HCT116 (cell line): Measurements from ENCODE around the gene TPPP3. TPM values are rescaled to one million over a fixed set of nuclear protein-coding genes. Genes with fewer than 3 reads are reported as not detected.

Source experiments
- ATAC-seq: fragments of 200-7000 bp; cut with Tn5 transposase; 2 replicates; pipeline ENCODE4 v1.9.1; 2020; ENCODE audit warnings: mild to moderate bottlenecking, moderate library complexity
- BruUV-seq: library from RNA; stranded (reverse); fragments of 400-500 nt; replicated peaks from 2 replicates; lab custom pipeline; 2021; lab: Mats Ljungman, UMichigan
- CTCF ChIA-PET: fragments of 300-600 bp; sonication (Branson Sonifier 250); formaldehyde crosslinking; loops from one replicate; lab custom pipeline; 2021; ENCODE audit warnings: antibody characterized with exemption; lab: Charles Lee
- POLR2A ChIA-PET: fragments of 300-600, 350-600 bp; sonication (Branson Sonifier 250); formaldehyde crosslinking; loops from one replicate; lab custom pipeline; 2021; ENCODE audit warnings: antibody characterized with exemption; lab: Charles Lee
- RAD21 ChIA-PET, 2 experiments: fragments of 300-600 bp; sonication (Branson Sonifier 250); formaldehyde crosslinking; loops; one replicate each; lab custom pipeline; 2023; ENCODE audit warnings: low total read pairs in 2 of 2; ENCODE audit not compliant: uncharacterized antibody in 2 of 2, unreplicated experiment in 2 of 2, low non-redundant PET in 1 of 2; lab: Charles Lee
- DNase-seq: peaks from one replicate; pipeline ENCODE4 v3.0.0-alpha.2; 2010; ENCODE audit warnings: low read depth, low spot score
- H2AFZ ChIP-seq: fragments of 200-600 bp; shearing (Covaris generic), sonication (generic); 2 replicates; pipeline ENCODE4 v1.6.1; 2017; ENCODE audit warnings: low read depth, mixed run types, mixed read lengths, antibody characterized with exemption, low read length; ENCODE audit not compliant: poor library complexity, severe bottlenecking
- H3K27ac ChIP-seq: 2 replicates; pipeline ENCODE4 v1.5.1; 2012; ENCODE audit warnings: low read depth, low read length
- H3K27me3 ChIP-seq: fragments of 200-600 bp; sonication (generic); 2 replicates; pipeline ENCODE4 v1.6.1; 2016; ENCODE audit warnings: mixed run types, low read length, mixed read lengths; ENCODE audit not compliant: insufficient read depth
- H3K36me3 ChIP-seq, 2 experiments: fragments of 200-500 bp in 1 of 2; fragments of 200-600 bp in 1 of 2; sonication (Bioruptor generic) in 1 of 2; sonication (generic) in 1 of 2; 2 replicates each; pipeline versions ENCODE4 v1.5.1 to v1.6.1; 2014 to 2016; ENCODE audit warnings: low read length in 2 of 2, inconsistent platforms in 1 of 2, mixed read lengths in 1 of 2, mixed run types in 1 of 2; ENCODE audit not compliant: insufficient read depth in 2 of 2, control insufficient read depth in 1 of 2
- H3K4me1 ChIP-seq, 2 experiments: fragments of 200-600 bp in 1 of 2; sonication (generic) in 1 of 2; 2 replicates each; pipeline versions ENCODE4 v1.5.1 to v1.6.1; 2012 to 2017; ENCODE audit warnings: low read length in 2 of 2, inconsistent platforms in 1 of 2, mild to moderate bottlenecking in 1 of 2, mixed read lengths in 1 of 2, mixed run types in 1 of 2, moderate library complexity in 1 of 2; ENCODE audit not compliant: insufficient read depth in 2 of 2, control insufficient read depth in 1 of 2
- H3K4me2 ChIP-seq: fragments of 200-600 bp; sonication (generic); 2 replicates; pipeline ENCODE4 v1.6.1; 2017; ENCODE audit warnings: mixed run types, low read length, mixed read lengths
- H3K4me3 ChIP-seq, 2 experiments: fragments of 200-600 bp in 1 of 2; sonication (generic) in 1 of 2; replicated peaks in 1 of 2; 2 replicates each; pipeline ENCODE4 v1.5.1; 2011 to 2016; ENCODE audit warnings: low read length in 2 of 2, control low read depth in 1 of 2, low read depth in 1 of 2, mild to moderate bottlenecking in 1 of 2, mixed read lengths in 1 of 2, mixed run types in 1 of 2
- H3K79me2 ChIP-seq: fragments of 200-600 bp; sonication (generic); 2 replicates; pipeline ENCODE4 v1.6.1; 2017; ENCODE audit warnings: mild to moderate bottlenecking, mixed run types, low read length, moderate library complexity, mixed read lengths; ENCODE audit not compliant: insufficient read depth
- H3K9ac ChIP-seq: fragments of 200-600 bp; sonication (generic); 2 replicates; pipeline ENCODE4 v1.6.1; 2016; ENCODE audit warnings: low read length, mixed read lengths
- H3K9me2 ChIP-seq: fragments of 200-600 bp; sonication (generic), shearing (Covaris generic); 2 replicates; pipeline ENCODE4 v1.6.1; 2017; ENCODE audit warnings: mixed run types, mild to moderate bottlenecking, moderate library complexity; ENCODE audit not compliant: insufficient read depth
- H3K9me3 ChIP-seq, 2 experiments: fragments of 200-500 bp in 1 of 2; fragments of 200-600 bp in 1 of 2; sonication (Bioruptor generic) in 1 of 2; sonication (generic) in 1 of 2; 2 replicates each; pipeline ENCODE4 v1.6.1; 2014 to 2017; ENCODE audit warnings: low read length in 2 of 2, mixed read lengths in 2 of 2, inconsistent platforms in 1 of 2, low read depth in 1 of 2, mild to moderate bottlenecking in 1 of 2, mixed run types in 1 of 2, moderate library complexity in 1 of 2; ENCODE audit not compliant: control insufficient read depth in 1 of 2, insufficient read depth in 1 of 2
- H4K20me1 ChIP-seq: fragments of 200-600 bp; sonication (generic), shearing (Covaris generic); 2 replicates; pipeline ENCODE4 v1.6.1; 2017; ENCODE audit warnings: mixed run types, mild to moderate bottlenecking, moderate library complexity; ENCODE audit not compliant: insufficient read depth
- CEBPB ChIP-seq: IDR thresholded peaks from 2 replicates; pipeline ENCODE4 v1.6.1; 2012; ENCODE audit warnings: low read depth
- CTCF ChIP-seq, 3 experiments: fragments of 200-600 bp in 1 of 3; sonication (generic) in 1 of 3; IDR thresholded peaks in 2 of 3; conservative IDR thresholded peaks in 1 of 3; 2 replicates each; pipeline ENCODE4 v1.5.1; 2012 to 2017; ENCODE audit warnings: low read depth in 2 of 3, low read length in 2 of 3, antibody characterized with exemption in 1 of 3, borderline replicate concordance in 1 of 3, control low read depth in 1 of 3, mild to moderate bottlenecking in 1 of 3, mixed read lengths in 1 of 3, mixed run types in 1 of 3, moderate library complexity in 1 of 3; ENCODE audit not compliant: insufficient read depth in 1 of 3
- EGR1 ChIP-seq: IDR thresholded peaks from 2 replicates; pipeline ENCODE4 v1.6.1; 2012; ENCODE audit warnings: low read depth
- ELF1 ChIP-seq: IDR thresholded peaks from 2 replicates; pipeline ENCODE4 v1.6.1; 2012; ENCODE audit warnings: low read depth, borderline replicate concordance
- EZH2phosphoT487 ChIP-seq: fragments of 200-600 bp; IDR thresholded peaks from 2 replicates; pipeline ENCODE4 v1.6.1; 2018; ENCODE audit warnings: antibody characterized with exemption, borderline replicate concordance
- FOSL1 ChIP-seq: IDR thresholded peaks from 2 replicates; pipeline ENCODE4 v1.6.1; 2012; ENCODE audit warnings: low read depth
- JUND ChIP-seq: IDR thresholded peaks from 2 replicates; pipeline ENCODE4 v1.6.1; 2012
- MAX ChIP-seq: IDR thresholded peaks from 2 replicates; pipeline ENCODE4 v1.6.1; 2012
- POLR2A ChIP-seq: IDR thresholded peaks from 2 replicates; pipeline ENCODE4 v1.7.0; 2011; ENCODE audit warnings: borderline replicate concordance; ENCODE audit not compliant: insufficient read depth, insufficient read length; ENCODE audit errors: extremely low read depth
- POLR2AphosphoS5 ChIP-seq: IDR thresholded peaks from 2 replicates; pipeline ENCODE4 v1.6.1; 2011; ENCODE audit warnings: mild to moderate bottlenecking, low read depth, low read length, moderate library complexity
- RAD21 ChIP-seq: IDR thresholded peaks from 2 replicates; pipeline ENCODE4 v1.6.1; 2012; ENCODE audit warnings: low read depth, mild to moderate bottlenecking
- SIN3A ChIP-seq: IDR thresholded peaks from 2 replicates; pipeline ENCODE4 v1.6.1; 2012; ENCODE audit warnings: low read depth
- SP1 ChIP-seq: IDR thresholded peaks from 2 replicates; pipeline ENCODE4 v1.6.1; 2012; ENCODE audit warnings: low read depth
- TCF7L2 ChIP-seq: IDR thresholded peaks from 2 replicates; pipeline ENCODE4 v1.7.0; 2011; ENCODE audit warnings: borderline replicate concordance, inconsistent platforms; ENCODE audit not compliant: insufficient read depth, insufficient read length; ENCODE audit errors: extremely low read depth
- ZFX ChIP-seq: fragments of 450-650 bp; IDR thresholded peaks from 2 replicates; pipeline ENCODE4 v1.6.1; 2017
- intact Hi-C: fragments of 100-400 bp; cut with micrococcal nuclease; formaldehyde crosslinking; loops from 2 replicates; pipeline ENCODE4 v1.10.0; 2022
- total RNA-seq: library from RNA; stranded (reverse); gene quantifications from one replicate; pipeline ENCODE4 v1.2.1, GENCODE V29; 2021; ENCODE audit not compliant: unreplicated experiment

TPPP3 gene
- total RNA-seq, 1 experiment from 2014 or later, result 1.2 TPM

- DNase-seq (no peak), ATAC-seq (peak; percentile 72)
- Histone ChIP-seq H3K9me3 (no peaks in the 10 kb centered on the region), H3K9ac (no peak overlapping the region), H3K9me2 (no peaks in the 10 kb centered on the region), H3K4me3 (no peak overlapping the region), H2AFZ (no peak overlapping the region), H3K27me3 (no peaks in the 10 kb centered on the region), H4K20me1 (no peaks in the 10 kb centered on the region), H3K4me2 (no peak overlapping the region), H3K4me1 (peaks cover 16 to 28% of the 10 kb centered on the region in 2 experiments), H3K36me3 (no peaks in the 10 kb centered on the region), H3K27ac (no peak overlapping the region), H3K79me2 (no peaks in the 10 kb centered on the region)
- POLR2A ChIA-PET, result no interaction called here
- intact Hi-C loops, result loop anchor here (5.0 kb wide), 1 partner anchor 137 kb away; no protein-coding TSS in a partner anchor
- RAD21 ChIA-PET, result interaction anchor here in 1 of 2 experiments (0.9 kb wide), 1 partner anchor 139 kb away, joined by 5 read pairs; no protein-coding TSS in a partner anchor
- BruUV-seq, result no TSS peak
- CTCF ChIA-PET, result interaction anchor here (0.8 to 1.4 kb wide), 2 partner anchors 121 to 139 kb away, joined by 3 to 4 read pairs; no protein-coding TSS in a partner anchor
- TF ChIP-seq CTCF (IDR thresholded peaks at IDR 0.05 in 2 of 3, conservative IDR thresholded peaks at IDR 0.05 in 1 of 3; ENCODE audit: borderline replicate concordance in 1 of 3, insufficient read depth in 1 of 3, low read depth in 2 of 3, low read length in 2 of 3), result peak; percentile 58 to 72 (median 65); a peak in 5 of 6 replicates
- TF ChIP-seq RAD21, result peak; percentile 71
- TF ChIP-seq EZH2phosphoT487, result no peak
- TF ChIP-seq, all 23 proteins: peak for 2
Observed at GRCh38 chr16:67399218-67399733, 6.0 kb upstream of the TPPP3 start.

DNA sequence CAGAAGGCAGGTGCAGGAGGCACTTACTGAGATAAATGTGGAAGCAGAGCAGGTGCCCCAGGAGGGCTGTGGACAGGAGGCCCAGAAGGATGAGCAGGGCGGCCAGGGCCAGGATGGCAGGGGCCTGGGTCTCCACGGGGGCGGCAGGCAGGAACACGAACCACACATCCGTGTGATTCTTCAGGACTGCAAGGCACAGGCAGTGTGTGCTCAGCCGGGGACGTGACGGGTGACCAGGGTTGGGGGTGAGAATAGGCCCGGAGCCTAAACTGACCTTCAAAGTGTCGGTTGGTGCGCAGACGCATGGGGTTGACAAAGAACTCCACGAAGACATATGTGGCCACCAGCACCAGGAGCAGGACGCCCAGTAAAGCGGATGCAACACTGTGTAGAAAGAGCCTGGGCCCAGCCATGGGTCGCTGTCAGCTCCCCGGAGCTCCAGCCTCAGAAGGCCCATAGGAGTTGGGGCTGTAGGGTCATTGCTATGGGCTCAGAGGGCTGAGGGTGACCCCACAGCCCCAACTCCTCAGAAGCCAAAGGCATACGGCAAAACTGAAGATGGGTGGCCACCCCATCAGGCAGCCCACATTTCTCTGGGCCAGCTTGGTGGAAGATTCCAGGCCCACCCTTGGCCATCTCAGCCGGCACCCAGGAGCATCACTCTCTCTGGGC lies 5.4 kb upstream of the TPPP3 start:
- H3K4me1 ChIP-seq, result peaks cover 11 to 22% of the 10 kb centered on the region in 2 experiments
- H3K4me2 ChIP-seq, result no peak overlapping the region
- no peaks in the 10 kb centered on the region for H3K79me2 ChIP-seq
- no peak overlapping the region for H3K4me3 ChIP-seq
- intact Hi-C loops, result loop anchor here (5.0 kb wide), 1 partner anchor 136 kb away; no protein-coding TSS in a partner anchor
- no peaks in the 10 kb centered on the region for H3K36me3 ChIP-seq
- no peaks in the 10 kb centered on the region for H3K9me2 ChIP-seq
- no TSS peak for BruUV-seq
- no peak for TF ChIP-seq ELF1
- TF ChIP-seq POLR2AphosphoS5, result no peak
- TF ChIP-seq EZH2phosphoT487, result no peak
- TF ChIP-seq JUND, result no peak
- no peak for TF ChIP-seq TCF7L2
- no peak for TF ChIP-seq FOSL1
- TF ChIP-seq EGR1, result no peak
- TF ChIP-seq MAX, result no peak
- no peak for TF ChIP-seq CTCF (IDR thresholded peaks at IDR 0.05 in 2 of 3, conservative IDR thresholded peaks at IDR 0.05 in 1 of 3; ENCODE audit: borderline replicate concordance in 1 of 3, insufficient read depth in 1 of 3, low read depth in 2 of 3, low read length in 2 of 3)
- no peak for TF ChIP-seq SIN3A
- TF ChIP-seq POLR2A, result no peak
- TF ChIP-seq ZFX, result no peak
- no peak for TF ChIP-seq CEBPB
- TF ChIP-seq SP1, result no peak
- H2AFZ ChIP-seq, result no peak overlapping the region
- CTCF ChIA-PET, result interaction anchor here (1.4 kb wide), 1 partner anchor 138 kb away, joined by 4 read pairs; no protein-coding TSS in a partner anchor
- H3K27me3 ChIP-seq, result no peaks in the 10 kb centered on the region
- RAD21 ChIA-PET, result no interaction called here
- ATAC-seq (no peak), DNase-seq (no peak)
- no peaks in the 10 kb centered on the region for H4K20me1 ChIP-seq
- no peaks in the 10 kb centered on the region for H3K9me3 ChIP-seq
- POLR2A ChIA-PET, result no interaction called here
- no peak overlapping the region for H3K27ac ChIP-seq
- H3K9ac ChIP-seq, result no peak overlapping the region
